Measurements from ENCODE around the gene PHACTR2.

Gene PHACTR2

DNA sequence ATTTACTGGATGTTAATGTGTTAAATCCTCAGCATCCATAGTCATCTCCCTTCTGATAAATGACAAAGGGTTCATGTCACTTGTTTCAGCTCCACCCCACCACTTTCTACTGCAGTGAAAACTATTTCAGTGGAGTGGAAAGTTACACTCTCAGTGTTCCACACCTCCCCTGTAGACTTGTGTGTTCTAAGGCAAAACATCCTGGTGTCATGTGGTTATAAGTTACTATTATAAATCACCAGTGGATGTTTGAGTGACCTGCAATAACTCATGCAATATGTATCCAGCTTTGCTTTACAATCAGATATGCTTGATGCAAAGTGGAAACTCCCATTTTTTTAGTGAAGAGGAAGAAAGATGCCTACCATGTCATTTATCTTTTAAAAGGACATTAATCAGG lies 83.3 kb downstream of the PHACTR2 start:
- no peaks in the 10 kb centered on the region for H3K36me3 ChIP-seq (replicated peaks; ENCODE audit: insufficient read depth, low read length)
- H2AFZ ChIP-seq (ENCODE audit: low read length), result no peak overlapping the region
- H4K20me1 ChIP-seq (ENCODE audit: insufficient read depth, low read length), result no peaks in the 10 kb centered on the region
- H3K9me2 ChIP-seq (replicated peaks; ENCODE audit: insufficient read depth, low read length), result no peaks in the 10 kb centered on the region
- H3K4me2 ChIP-seq (ENCODE audit: low read depth, low read length), result no peak overlapping the region
- no peaks in the 10 kb centered on the region for H3K27me3 ChIP-seq (replicated peaks; ENCODE audit: insufficient read depth, low read length)
- no peak for DNase-seq
- no peaks in the 10 kb centered on the region for H3F3A ChIP-seq (ENCODE audit: insufficient read depth, low read length)
- no peaks in the 10 kb centered on the region for H3K79me2 ChIP-seq (ENCODE audit: low read length)
- TF ChIP-seq EZH2phosphoT487 (IDR thresholded peaks at IDR 0.05; ENCODE audit: low read length), result no peak
- TF ChIP-seq EZH2 (optimal IDR thresholded peaks at IDR 0.05; ENCODE audit: low read depth, low read length), result no peak
- TF ChIP-seq, protein P1, sequence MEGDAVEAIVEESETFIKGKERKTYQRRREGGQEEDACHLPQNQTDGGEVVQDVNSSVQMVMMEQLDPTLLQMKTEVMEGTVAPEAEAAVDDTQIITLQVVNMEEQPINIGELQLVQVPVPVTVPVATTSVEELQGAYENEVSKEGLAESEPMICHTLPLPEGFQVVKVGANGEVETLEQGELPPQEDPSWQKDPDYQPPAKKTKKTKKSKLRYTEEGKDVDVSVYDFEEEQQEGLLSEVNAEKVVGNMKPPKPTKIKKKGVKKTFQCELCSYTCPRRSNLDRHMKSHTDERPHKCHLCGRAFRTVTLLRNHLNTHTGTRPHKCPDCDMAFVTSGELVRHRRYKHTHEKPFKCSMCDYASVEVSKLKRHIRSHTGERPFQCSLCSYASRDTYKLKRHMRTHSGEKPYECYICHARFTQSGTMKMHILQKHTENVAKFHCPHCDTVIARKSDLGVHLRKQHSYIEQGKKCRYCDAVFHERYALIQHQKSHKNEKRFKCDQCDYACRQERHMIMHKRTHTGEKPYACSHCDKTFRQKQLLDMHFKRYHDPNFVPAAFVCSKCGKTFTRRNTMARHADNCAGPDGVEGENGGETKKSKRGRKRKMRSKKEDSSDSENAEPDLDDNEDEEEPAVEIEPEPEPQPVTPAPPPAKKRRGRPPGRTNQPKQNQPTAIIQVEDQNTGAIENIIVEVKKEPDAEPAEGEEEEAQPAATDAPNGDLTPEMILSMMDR (IDR thresholded peaks at IDR 0.05; ENCODE audit: low read length), result no peak
- H3K27ac ChIP-seq (ENCODE audit: low read length), result no peak overlapping the region
- H3K9ac ChIP-seq (ENCODE audit: low read length), result no peak overlapping the region
- no peaks in the 10 kb centered on the region for H3K4me1 ChIP-seq (ENCODE audit: low read length)
- no peak overlapping the region for H3K4me3 ChIP-seq (ENCODE audit: low read length)
- H3K9me3 ChIP-seq (replicated peaks; ENCODE audit: insufficient read depth, low read length), result no peaks in the 10 kb centered on the region

DNA sequence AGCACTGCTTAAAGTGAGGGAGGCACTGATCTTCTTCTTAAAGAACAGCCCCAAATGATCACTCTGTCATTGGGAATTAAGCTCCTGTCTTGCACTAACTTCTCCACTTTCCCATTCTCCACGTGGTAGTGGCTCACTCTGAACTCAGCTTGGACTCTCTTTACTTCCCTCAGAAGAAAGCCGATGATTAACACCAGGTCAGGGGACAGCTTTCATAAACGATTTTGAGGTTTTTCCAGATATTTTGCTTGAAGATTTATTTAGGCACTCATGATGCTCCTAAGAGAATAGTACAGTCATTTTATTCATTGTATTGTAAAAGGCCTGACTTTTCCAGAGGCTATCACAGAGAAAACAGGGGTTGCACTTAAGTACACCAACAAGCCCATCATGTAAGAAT lies 84.4 kb downstream of the PHACTR2 start:
- no peak for DNase-seq
- no peak overlapping the region for H3K9ac ChIP-seq (ENCODE audit: low read length)

DNA sequence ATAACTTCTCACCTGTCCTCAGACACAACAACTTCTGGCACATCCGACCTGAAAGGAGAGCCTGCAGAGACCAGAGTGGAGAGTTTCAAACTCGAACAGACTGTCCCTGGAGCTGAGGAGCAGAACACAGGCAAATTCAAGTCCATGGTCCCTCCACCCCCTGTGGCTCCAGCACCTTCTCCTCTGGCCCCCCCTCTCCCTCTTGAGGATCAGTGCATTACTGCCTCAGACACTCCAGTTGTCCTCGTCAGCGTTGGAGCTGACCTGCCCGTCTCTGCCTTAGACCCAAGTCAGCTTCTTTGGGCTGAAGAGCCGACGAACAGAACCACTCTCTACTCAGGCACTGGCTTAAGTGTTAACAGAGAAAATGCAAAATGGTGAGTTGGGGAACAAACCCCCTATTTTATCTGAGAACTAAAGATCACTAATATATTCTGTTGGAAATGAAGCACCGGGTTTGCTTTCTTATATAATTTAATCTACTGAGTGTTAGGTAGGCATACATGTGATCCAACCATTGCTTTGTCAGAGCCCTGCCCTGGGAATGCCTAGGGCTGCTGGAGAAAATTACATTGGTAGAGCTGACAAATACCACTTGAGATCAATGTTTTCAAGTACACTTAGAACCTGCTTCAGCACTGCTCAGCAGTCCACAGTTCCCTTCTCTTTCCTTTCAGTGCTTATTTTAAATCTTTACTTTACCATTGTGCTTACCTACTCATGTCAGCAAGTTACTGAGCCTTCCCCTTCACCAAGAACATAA lies 87.8 kb downstream of the PHACTR2 start:
- TF ChIP-seq EZH2 (optimal IDR thresholded peaks at IDR 0.05; ENCODE audit: low read depth, low read length) (no peak), EZH2phosphoT487 (IDR thresholded peaks at IDR 0.05; ENCODE audit: low read length) (no peak)
- TF ChIP-seq, protein P1 (IDR thresholded peaks at IDR 0.05; ENCODE audit: low read length), result no peak
- DNase-seq, result no peak
- Histone ChIP-seq H3K4me1 (ENCODE audit: low read length) (no peaks in the 10 kb centered on the region), H3K27me3 (replicated peaks; ENCODE audit: insufficient read depth, low read length) (no peaks in the 10 kb centered on the region), H4K20me1 (ENCODE audit: insufficient read depth, low read length) (no peaks in the 10 kb centered on the region), H3K9me3 (replicated peaks; ENCODE audit: insufficient read depth, low read length) (no peaks in the 10 kb centered on the region), H3K36me3 (replicated peaks; ENCODE audit: insufficient read depth, low read length) (no peaks in the 10 kb centered on the region), H2AFZ (ENCODE audit: low read length) (no peak overlapping the region), H3K79me2 (ENCODE audit: low read length) (no peaks in the 10 kb centered on the region), H3K9ac (ENCODE audit: low read length) (no peak overlapping the region), H3K9me2 (replicated peaks; ENCODE audit: insufficient read depth, low read length) (no peaks in the 10 kb centered on the region), H3K4me3 (ENCODE audit: low read length) (no peak overlapping the region), H3F3A (ENCODE audit: insufficient read depth, low read length) (no peaks in the 10 kb centered on the region), H3K27ac (ENCODE audit: low read length) (no peak overlapping the region), H3K4me2 (ENCODE audit: low read depth, low read length) (no peak overlapping the region)

More for the DNA sequence above, 84.4 kb downstream of the PHACTR2 start:
- Histone ChIP-seq H3K4me3 (ENCODE audit: low read length) (no peak overlapping the region), H3K9me2 (replicated peaks; ENCODE audit: insufficient read depth, low read length) (no peaks in the 10 kb centered on the region), H3K79me2 (ENCODE audit: low read length) (no peaks in the 10 kb centered on the region), H3K27me3 (replicated peaks; ENCODE audit: insufficient read depth, low read length) (no peaks in the 10 kb centered on the region), H4K20me1 (ENCODE audit: insufficient read depth, low read length) (no peaks in the 10 kb centered on the region), H3K4me1 (ENCODE audit: low read length) (no peaks in the 10 kb centered on the region), H3K27ac (ENCODE audit: low read length) (no peak overlapping the region), H3F3A (ENCODE audit: insufficient read depth, low read length) (no peaks in the 10 kb centered on the region), H3K36me3 (replicated peaks; ENCODE audit: insufficient read depth, low read length) (no peaks in the 10 kb centered on the region), H2AFZ (ENCODE audit: low read length) (no peak overlapping the region), H3K4me2 (ENCODE audit: low read depth, low read length) (no peak overlapping the region), H3K9me3 (replicated peaks; ENCODE audit: insufficient read depth, low read length) (no peaks in the 10 kb centered on the region)
- TF ChIP-seq EZH2 (optimal IDR thresholded peaks at IDR 0.05; ENCODE audit: low read depth, low read length), result no peak
- TF ChIP-seq EZH2phosphoT487 (IDR thresholded peaks at IDR 0.05; ENCODE audit: low read length), result no peak
- TF ChIP-seq, protein P1 (IDR thresholded peaks at IDR 0.05; ENCODE audit: low read length), result no peak

Measured in MM.1S (cell line).